ENCODE measurements around the gene CCL2. TPM values are rescaled to one million over a fixed set of nuclear protein-coding genes. Genes with fewer than 3 reads are reported as not detected.
A peak's percentile ranks its signal among the peaks of the same experiment; 100 is the strongest.

Gene CCL2
- 1.4 and 1.6 TPM in 2 replicates for total RNA-seq (2021)
- long read RNA-seq, partial matches to known transcripts = 0 of 1 reads
- long read RNA-seq, other reads (novel, unspliced or antisense) = 1 of 1 reads

- Histone ChIP-seq H3K9me3 (ENCODE audit: control insufficient read depth, low read depth, low read length) (no peaks in the 10 kb centered on the region), H3K23me2 (ENCODE audit: insufficient read length, low read depth, low read length, poor library complexity, severe bottlenecking) (peaks cover 9% of the 10 kb centered on the region), H2BK20ac (ENCODE audit: low read depth, low read length, poor library complexity, severe bottlenecking) (no peak within 1 kb of the TSS), H3T11ph (ENCODE audit: low read length) (no peak within 1 kb of the TSS), H3K18ac (ENCODE audit: insufficient read length, low read depth, low read length) (peak within 1 kb of the TSS; percentile 14), H3K79me1 (ENCODE audit: insufficient read depth, low read depth, low read length, poor library complexity, severe bottlenecking) (no peaks in the 10 kb centered on the region), H3K27ac (ENCODE audit: insufficient read length, low read depth, low read length) (peak within 1 kb of the TSS; percentile 33), H3K4me2 (ENCODE audit: insufficient read depth, insufficient read length, low read length) (peak within 1 kb of the TSS; percentile 60), H4K91ac (ENCODE audit: insufficient read length, low read depth, low read length) (no peak within 1 kb of the TSS), H4K20me1 (ENCODE audit: control insufficient read depth, insufficient read depth, insufficient read length) (no peaks in the 10 kb centered on the region), H2AFZ (ENCODE audit: low read length) (peak within 1 kb of the TSS; percentile 57), H2AK5ac (ENCODE audit: insufficient read length, low read length) (no peak within 1 kb of the TSS), H3K23ac (ENCODE audit: insufficient read length, low read depth, low read length) (no peak within 1 kb of the TSS), H3K27me3 (ENCODE audit: insufficient read depth, low read length) (no peaks in the 10 kb centered on the region; the same call in 1 of the 2 replicates), H2BK12ac (ENCODE audit: insufficient read length, low read depth, low read length) (no peak within 1 kb of the TSS), H4K5ac (ENCODE audit: insufficient read length, low read depth, low read length) (no peak within 1 kb of the TSS), H3K56ac (ENCODE audit: insufficient read length, low read depth, low read length) (no peak within 1 kb of the TSS), H3K4ac (ENCODE audit: low read depth, low read length) (no peak within 1 kb of the TSS), H3K14ac (ENCODE audit: insufficient read depth, low read length) (no peak within 1 kb of the TSS), H4K8ac (replicated peaks; ENCODE audit: insufficient read length, low read depth, low read length) (no peak within 1 kb of the TSS), H2BK5ac (ENCODE audit: insufficient read length, low read length) (no peak within 1 kb of the TSS), H3K4me1 (ENCODE audit: insufficient read depth, low read length) (peaks cover 4% of the 10 kb centered on the region; the same call in 1 of the 2 replicates), H3K79me2 (ENCODE audit: insufficient read depth, low read length) (no peaks in the 10 kb centered on the region), H3K9ac (ENCODE audit: extremely low read depth, insufficient read length, low read length) (peak within 1 kb of the TSS; percentile 27), H2BK120ac (ENCODE audit: low read depth, low read length, poor library complexity, severe bottlenecking) (no peak within 1 kb of the TSS), H2BK15ac (ENCODE audit: low read depth, low read length) (no peak within 1 kb of the TSS)
- peak within 1 kb of the TSS; percentile 59 to 78 for H3K4me3 Mint-ChIP-seq
- peaks cover 14% of the 10 kb centered on the region for H3K27me3 Mint-ChIP-seq (ENCODE audit: low read depth)
- no CpG with 5 or more reads among the region's 11 CpGs for WGBS (ENCODE audit: extremely low coverage, insufficient read length, low lambda C conversion rate)
- peak within 1 kb of the TSS; percentile 74 to 98 (median 96) for H3K27ac Mint-ChIP-seq
- DNase-seq = peak; percentile 89
- H3K9me3 Mint-ChIP-seq = no peaks in the 10 kb centered on the region
- TF ChIP-seq CTCF (conservative IDR thresholded peaks at IDR 0.05) = no peak
- peaks cover 47 to 51% of the 10 kb centered on the region in 2 experiments for H3K4me1 Mint-ChIP-seq
- H3K36me3 Mint-ChIP-seq (ENCODE audit: insufficient read depth in 1 of 3, low read depth in 3 of 3) = peaks cover 0 to 2% (median 2%) of the 10 kb centered on the region in 3 experiments; a peak in 2 of 7 replicates
Measured at GRCh38 chr17:34254651-34255380, at the start of gene CCL2. Gene CCL2 (plus strand): TSS chr17:34255285. CDS start chr17:34255350, 65 bp downstream.
